Panc1 (cell line): ENCODE results near the gene UNC13C. TPM values are rescaled to one million over a fixed set of nuclear protein-coding genes. Genes with fewer than 3 reads are reported as not detected.

ENCODE experiments used
- ATAC-seq: fragments of 200-7000 bp; cut with Tn5 transposase; 2 replicates; pipeline ENCODE4 v1.9.1; 2020; ENCODE audit warnings: mild to moderate bottlenecking, moderate library complexity
- BruUV-seq: library from RNA; stranded (reverse); fragments of 400-500 nt; replicated peaks from 2 replicates; lab custom pipeline; 2021; lab: Mats Ljungman, UMichigan
- CTCF ChIA-PET: fragments of 300-600 bp; sonication (Branson Sonifier 250); formaldehyde crosslinking; loops from one replicate; lab custom pipeline; 2022; ENCODE audit warnings: antibody characterized with exemption; lab: Charles Lee
- POLR2A ChIA-PET: fragments of 300-600 bp; sonication (Branson Sonifier 250); formaldehyde crosslinking; loops from one replicate; lab custom pipeline; 2022; ENCODE audit warnings: antibody characterized with exemption; lab: Charles Lee
- DNase-seq: peaks from one replicate; pipeline ENCODE4 v3.0.0-alpha.2; 2010; ENCODE audit warnings: low read depth, low spot score
- H3K27ac ChIP-seq: 2 replicates; pipeline ENCODE4 v1.5.1; 2011; ENCODE audit warnings: mild to moderate bottlenecking, low read length, inconsistent platforms
- H3K27me3 ChIP-seq: fragments of 200-500 bp; sonication (Bioruptor generic); 2 replicates; pipeline ENCODE4 v1.6.0; 2014; ENCODE audit warnings: low read length, inconsistent platforms; ENCODE audit not compliant: control insufficient read depth, insufficient read depth
- H3K36me3 ChIP-seq: fragments of 200-500 bp; sonication (Bioruptor generic); 2 replicates; pipeline ENCODE4 v1.5.1; 2014; ENCODE audit warnings: inconsistent platforms, mild to moderate bottlenecking, low read length, moderate library complexity; ENCODE audit not compliant: control insufficient read depth, insufficient read depth
- H3K4me1 ChIP-seq: 2 replicates; pipeline ENCODE4 v1.5.1; 2011; ENCODE audit warnings: inconsistent platforms, mild to moderate bottlenecking, low read length, moderate library complexity; ENCODE audit not compliant: control insufficient read depth, insufficient read depth
- H3K4me3 ChIP-seq, 2 experiments: 2 replicates each; pipeline ENCODE4 v1.5.1; 2011 to 2012; ENCODE audit warnings: low read depth in 2 of 2, low read length in 2 of 2, mild to moderate bottlenecking in 2 of 2, inconsistent platforms in 1 of 2, moderate library complexity in 1 of 2
- H3K9me3 ChIP-seq: fragments of 200-500 bp; sonication (Bioruptor generic); 2 replicates; pipeline ENCODE4 v1.5.1; 2014; ENCODE audit warnings: low read depth, mild to moderate bottlenecking, inconsistent platforms, low read length, moderate library complexity; ENCODE audit not compliant: control insufficient read depth, insufficient read depth
- POLR2AphosphoS5 ChIP-seq: IDR thresholded peaks from 2 replicates; pipeline ENCODE4 v1.6.1; 2012; ENCODE audit warnings: mild to moderate bottlenecking, low read depth, low read length, moderate library complexity
- SIN3A ChIP-seq: IDR thresholded peaks from 2 replicates; pipeline ENCODE4 v1.6.1; 2012; ENCODE audit warnings: low read depth, mild to moderate bottlenecking, low read length, moderate library complexity, borderline replicate concordance; ENCODE audit not compliant: insufficient read depth
- TCF7L2 ChIP-seq: IDR thresholded peaks from 2 replicates; pipeline ENCODE4 v1.6.1; 2011; ENCODE audit warnings: mild to moderate bottlenecking, low read depth, low read length, inconsistent platforms
- in situ Hi-C: cut with HindIII; loops from 2 replicates; pipeline ENCODE4 v1.10.0; 2016; ENCODE audit warnings: low sequenced_read_pairs, low pct_unique_long_range_greater_than_20kb
- intact Hi-C: fragments of 100-400 bp; cut with micrococcal nuclease; formaldehyde crosslinking; loops from one replicate; pipeline ENCODE4 v1.10.0; 2022; ENCODE audit not compliant: unreplicated experiment
- total RNA-seq: library from RNA; stranded (reverse); gene quantifications from one replicate; pipeline ENCODE4 v1.2.1, GENCODE V29; 2021; ENCODE audit not compliant: unreplicated experiment
- TF ChIP-seq, protein P1 (sequence below), 2 experiments: IDR thresholded peaks; 2 replicates each; pipeline ENCODE4 v1.6.1; 2011 to 2012; ENCODE audit warnings: low read depth in 2 of 2, control low read depth in 1 of 2, low read length in 1 of 2, mild to moderate bottlenecking in 1 of 2, moderate library complexity in 1 of 2; ENCODE audit not compliant: insufficient read depth in 1 of 2
- TF ChIP-seq, protein P2 (sequence below): fragments of 450-650 bp; IDR thresholded peaks from 2 replicates; pipeline ENCODE4 v1.5.1; 2017; ENCODE audit warnings: mild to moderate bottlenecking

The UNC13C gene
- total RNA-seq, 1 experiment from 2014 or later: not detected

DNA sequence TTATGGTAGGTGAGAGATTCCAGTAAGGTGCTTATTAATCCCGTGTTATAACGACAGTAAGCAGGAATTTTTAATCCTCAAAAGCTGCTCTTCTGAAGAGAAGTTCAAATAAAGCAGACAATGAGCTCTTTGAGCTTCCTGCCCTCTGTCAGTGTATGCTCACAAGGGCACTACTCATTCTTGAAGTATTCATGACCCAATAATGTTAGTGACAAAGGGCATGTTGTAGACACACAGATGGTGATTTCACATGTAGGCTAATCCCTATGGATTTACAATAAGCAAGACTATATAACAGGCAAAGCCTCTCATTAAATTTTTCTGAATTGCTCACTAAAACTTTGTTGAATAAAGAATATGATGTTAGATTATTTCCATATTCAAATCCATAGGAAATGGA lies 639.9 kb downstream of the UNC13C start:
- CTCF ChIA-PET: no interaction called here
- no TSS peak for BruUV-seq
- intact Hi-C loops: no loop called here

DNA sequence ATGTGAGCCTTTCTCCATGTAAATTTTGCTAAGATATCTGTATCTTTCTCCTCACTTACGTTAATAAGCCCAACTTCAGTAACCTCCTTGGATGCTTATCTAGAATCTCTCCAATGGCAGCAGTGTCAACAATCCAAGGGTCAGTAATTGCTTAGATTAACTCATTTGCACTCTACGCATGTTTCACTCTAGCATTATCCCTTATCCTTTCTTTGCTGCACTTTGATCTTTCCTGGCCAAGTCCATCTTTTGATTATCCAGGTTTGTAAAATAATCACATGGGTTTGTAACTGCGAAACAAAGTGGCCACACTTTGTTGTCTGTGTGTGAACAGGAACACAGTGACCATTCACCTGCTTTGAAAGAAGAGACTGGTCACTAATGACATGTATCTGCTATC lies 640.9 kb downstream of the UNC13C start:
- ATAC-seq (no peak), DNase-seq (no peak)
- POLR2A ChIA-PET: no interaction called here
- Histone ChIP-seq H3K9me3 (no peaks in the 10 kb centered on the region), H3K4me1 (no peaks in the 10 kb centered on the region), H3K4me3 (no peak overlapping the region), H3K27me3 (no peaks in the 10 kb centered on the region), H3K27ac (no peak overlapping the region), H3K36me3 (no peaks in the 10 kb centered on the region)
- CTCF ChIA-PET: no interaction called here
- BruUV-seq: no TSS peak
- TF ChIP-seq, protein P1, sequence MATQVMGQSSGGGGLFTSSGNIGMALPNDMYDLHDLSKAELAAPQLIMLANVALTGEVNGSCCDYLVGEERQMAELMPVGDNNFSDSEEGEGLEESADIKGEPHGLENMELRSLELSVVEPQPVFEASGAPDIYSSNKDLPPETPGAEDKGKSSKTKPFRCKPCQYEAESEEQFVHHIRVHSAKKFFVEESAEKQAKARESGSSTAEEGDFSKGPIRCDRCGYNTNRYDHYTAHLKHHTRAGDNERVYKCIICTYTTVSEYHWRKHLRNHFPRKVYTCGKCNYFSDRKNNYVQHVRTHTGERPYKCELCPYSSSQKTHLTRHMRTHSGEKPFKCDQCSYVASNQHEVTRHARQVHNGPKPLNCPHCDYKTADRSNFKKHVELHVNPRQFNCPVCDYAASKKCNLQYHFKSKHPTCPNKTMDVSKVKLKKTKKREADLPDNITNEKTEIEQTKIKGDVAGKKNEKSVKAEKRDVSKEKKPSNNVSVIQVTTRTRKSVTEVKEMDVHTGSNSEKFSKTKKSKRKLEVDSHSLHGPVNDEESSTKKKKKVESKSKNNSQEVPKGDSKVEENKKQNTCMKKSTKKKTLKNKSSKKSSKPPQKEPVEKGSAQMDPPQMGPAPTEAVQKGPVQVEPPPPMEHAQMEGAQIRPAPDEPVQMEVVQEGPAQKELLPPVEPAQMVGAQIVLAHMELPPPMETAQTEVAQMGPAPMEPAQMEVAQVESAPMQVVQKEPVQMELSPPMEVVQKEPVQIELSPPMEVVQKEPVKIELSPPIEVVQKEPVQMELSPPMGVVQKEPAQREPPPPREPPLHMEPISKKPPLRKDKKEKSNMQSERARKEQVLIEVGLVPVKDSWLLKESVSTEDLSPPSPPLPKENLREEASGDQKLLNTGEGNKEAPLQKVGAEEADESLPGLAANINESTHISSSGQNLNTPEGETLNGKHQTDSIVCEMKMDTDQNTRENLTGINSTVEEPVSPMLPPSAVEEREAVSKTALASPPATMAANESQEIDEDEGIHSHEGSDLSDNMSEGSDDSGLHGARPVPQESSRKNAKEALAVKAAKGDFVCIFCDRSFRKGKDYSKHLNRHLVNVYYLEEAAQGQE (IDR thresholded peaks at IDR 0.05; ENCODE audit: insufficient read depth in 1 of 2, low read depth in 2 of 2, low read length in 1 of 2): no peak
- no peak for TF ChIP-seq TCF7L2
- TF ChIP-seq SIN3A: no peak
- intact Hi-C loops (no loop called here), in situ Hi-C loops (no loop called here)

More for the DNA sequence above, 639.9 kb downstream of the UNC13C start:
- Histone ChIP-seq H3K27me3 (no peaks in the 10 kb centered on the region), H3K4me3 (no peak overlapping the region), H3K36me3 (no peaks in the 10 kb centered on the region), H3K27ac (no peak overlapping the region), H3K4me1 (no peaks in the 10 kb centered on the region), H3K9me3 (no peaks in the 10 kb centered on the region)
- no peak for TF ChIP-seq POLR2AphosphoS5
- ATAC-seq: no peak
- DNase-seq: no peak
- in situ Hi-C loops: no loop called here
- POLR2A ChIA-PET: no interaction called here

DNA sequence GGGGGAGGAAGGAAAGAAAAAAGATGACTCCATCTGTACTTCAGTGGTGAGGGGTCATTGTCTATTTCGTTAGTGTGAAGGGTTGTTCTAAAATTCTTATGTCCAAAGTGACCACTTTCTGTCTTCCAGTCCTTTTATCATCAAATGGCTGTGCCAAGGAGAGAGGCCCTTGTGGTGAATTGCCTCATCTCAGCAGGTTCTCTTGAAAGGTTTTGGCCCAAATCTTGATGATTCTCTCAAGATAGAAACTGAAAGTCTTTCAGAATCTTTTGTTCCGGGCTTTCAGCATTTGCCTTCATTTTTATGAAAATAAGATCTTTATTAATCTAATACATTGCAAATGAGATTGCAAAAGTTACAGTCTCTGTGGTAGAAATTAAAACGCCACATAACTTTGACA lies 642.7 kb downstream of the UNC13C start:
- no peaks in the 10 kb centered on the region for H3K27me3 ChIP-seq
- ChIA-PET POLR2A (no interaction called here), CTCF (no interaction called here)
- H3K9me3 ChIP-seq: no peaks in the 10 kb centered on the region
- TF ChIP-seq POLR2AphosphoS5: no peak
- TF ChIP-seq, protein P1 (IDR thresholded peaks at IDR 0.05; ENCODE audit: insufficient read depth in 1 of 2, low read depth in 2 of 2, low read length in 1 of 2): no peak
- TF ChIP-seq, protein P2, sequence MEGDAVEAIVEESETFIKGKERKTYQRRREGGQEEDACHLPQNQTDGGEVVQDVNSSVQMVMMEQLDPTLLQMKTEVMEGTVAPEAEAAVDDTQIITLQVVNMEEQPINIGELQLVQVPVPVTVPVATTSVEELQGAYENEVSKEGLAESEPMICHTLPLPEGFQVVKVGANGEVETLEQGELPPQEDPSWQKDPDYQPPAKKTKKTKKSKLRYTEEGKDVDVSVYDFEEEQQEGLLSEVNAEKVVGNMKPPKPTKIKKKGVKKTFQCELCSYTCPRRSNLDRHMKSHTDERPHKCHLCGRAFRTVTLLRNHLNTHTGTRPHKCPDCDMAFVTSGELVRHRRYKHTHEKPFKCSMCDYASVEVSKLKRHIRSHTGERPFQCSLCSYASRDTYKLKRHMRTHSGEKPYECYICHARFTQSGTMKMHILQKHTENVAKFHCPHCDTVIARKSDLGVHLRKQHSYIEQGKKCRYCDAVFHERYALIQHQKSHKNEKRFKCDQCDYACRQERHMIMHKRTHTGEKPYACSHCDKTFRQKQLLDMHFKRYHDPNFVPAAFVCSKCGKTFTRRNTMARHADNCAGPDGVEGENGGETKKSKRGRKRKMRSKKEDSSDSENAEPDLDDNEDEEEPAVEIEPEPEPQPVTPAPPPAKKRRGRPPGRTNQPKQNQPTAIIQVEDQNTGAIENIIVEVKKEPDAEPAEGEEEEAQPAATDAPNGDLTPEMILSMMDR: no peak
- no peak for TF ChIP-seq SIN3A
- TF ChIP-seq TCF7L2: no peak
- in situ Hi-C loops: no loop called here
- ATAC-seq: no peak
- intact Hi-C loops: no loop called here
- no peaks in the 10 kb centered on the region for H3K4me1 ChIP-seq
- H3K27ac ChIP-seq: no peak overlapping the region
- no peak overlapping the region for H3K4me3 ChIP-seq
- BruUV-seq: no TSS peak
- H3K36me3 ChIP-seq: no peaks in the 10 kb centered on the region
- no peak for DNase-seq
